ENCODE data around the gene SLC38A8.

Gene SLC38A8

GRCh38 chr16:83994087-83994486 lies 48.5 kb downstream of the SLC38A8 start:
- DNase-seq = no peak

GRCh38 chr16:83992624-83993023 lies 50.0 kb downstream of the SLC38A8 start:
- DNase-seq = no peak

- DNase-seq = no peak
These were observed 52.1 kb downstream of the SLC38A8 start for GRCh38 chr16:83990492-83990891.

- DNase-seq = no peak
These were observed 53.3 kb downstream of the SLC38A8 start for GRCh38 chr16:83989300-83989699.

- no peak for DNase-seq
These were observed 59.1 kb downstream of the SLC38A8 start for GRCh38 chr16:83983491-83983890.

- no peak for DNase-seq
These were observed 60.8 kb downstream of the SLC38A8 start for GRCh38 chr16:83981799-83982198.

- DNase-seq = no peak
These were observed 61.8 kb downstream of the SLC38A8 start for GRCh38 chr16:83980794-83981193.

- DNase-seq = no peak
These were observed 63.2 kb downstream of the SLC38A8 start for GRCh38 chr16:83979441-83979840.

- no peak for DNase-seq
These were observed 64.1 kb downstream of the SLC38A8 start for GRCh38 chr16:83978401-83978904.

- DNase-seq = no peak
These were observed 65.4 kb downstream of the SLC38A8 start for GRCh38 chr16:83977056-83977815.

GRCh38 chr16:83975590-83976260 lies 66.9 kb downstream of the SLC38A8 start:
- no peak for DNase-seq

GRCh38 chr16:83974475-83974874 lies 68.1 kb downstream of the SLC38A8 start:
- no peak for DNase-seq

GRCh38 chr16:83973581-83974385 lies 68.8 kb downstream of the SLC38A8 start:
- no peak for DNase-seq

GRCh38 chr16:83973077-83973476 lies 69.5 kb downstream of the SLC38A8 start:
- DNase-seq = no peak

- no peak for DNase-seq
These were observed 70.2 kb downstream of the SLC38A8 start for GRCh38 chr16:83972256-83973008.

GRCh38 chr16:83971165-83972130 lies 71.1 kb downstream of the SLC38A8 start:
- no peak for DNase-seq

GRCh38 chr16:83970430-83970815 lies 72.2 kb downstream of the SLC38A8 start:
- DNase-seq = no peak

- no peak for DNase-seq
These were observed 72.7 kb downstream of the SLC38A8 start for GRCh38 chr16:83969771-83970429.

GRCh38 chr16:83968891-83969649 lies 73.5 kb downstream of the SLC38A8 start:
- no peak for DNase-seq

- DNase-seq = no peak
These were observed 74.2 kb downstream of the SLC38A8 start for GRCh38 chr16:83968306-83968851.

Data from NCI-H1436 treated with DMSO at 0.1 percent for 48 hours (cell line).